HepG2 (cell line): ENCODE measurements around the gene SOX5. TPM values are rescaled to one million over a fixed set of nuclear protein-coding genes. Genes with fewer than 3 reads are reported as not detected.

ENCODE experiments used
- ATAC-seq: fragments of 200-7000 bp; cut with Tn5 transposase; 3 replicates; pipeline ENCODE4 v1.9.1; 2020; ENCODE audit warnings: mild to moderate bottlenecking, moderate library complexity
- BruUV-seq: library from RNA; stranded (reverse); fragments of 400-500 nt; replicated peaks from 2 replicates; lab custom pipeline; 2021; lab: Mats Ljungman, UMichigan
- CTCF ChIA-PET: fragments of 300-600 bp; formaldehyde crosslinking; extraction: SDS; loops from one replicate; lab custom pipeline; 2021; ENCODE audit warnings: low total read pairs, inconsistent platforms, low intra/inter-chr PET ratio; lab: Yijun Ruan, JAX
- POLR2A ChIA-PET: fragments of 350-600 bp; sonication (Branson Sonifier 250); formaldehyde crosslinking; loops from one replicate; lab custom pipeline; 2020; ENCODE audit warnings: antibody characterized with exemption, inconsistent platforms; lab: Yijun Ruan, JAX
- DNase-seq: peaks from one replicate; pipeline ENCODE4 v3.0.0-alpha.2; 2015; ENCODE audit warnings: low spot score
- FAIRE-seq: peaks from 3 replicates; lab custom pipeline; 2011; peaks lifted over from hg19 to GRCh38; lab: Jason Lieb, UNC
- H2AFZ ChIP-seq: one replicate; pipeline ENCODE4 v1.6.1; 2011; ENCODE audit warnings: low read length, inconsistent platforms
- H3K27ac ChIP-seq: fragments of 300-600 bp; 3 replicates; pipeline ENCODE4 v1.8.0; 2011; ENCODE audit warnings: mixed run types, mild to moderate bottlenecking, mixed read lengths, low read length, inconsistent platforms; ENCODE audit not compliant: insufficient read depth; ENCODE audit errors: extremely low read length
- H3K27me3 ChIP-seq, 2 experiments: fragments of 200-600 bp in 1 of 2; 2 replicates in 1 of 2; 3 replicates in 1 of 2; pipeline versions ENCODE4 v1.6.0 to v1.8.0; 2011; ENCODE audit warnings: low read length in 2 of 2, mild to moderate bottlenecking in 2 of 2, moderate library complexity in 2 of 2, inconsistent platforms in 1 of 2; ENCODE audit not compliant: insufficient read depth in 2 of 2, control insufficient read depth in 1 of 2
- H3K36me3 ChIP-seq, 2 experiments: fragments of 200-600 bp in 1 of 2; replicated peaks in 1 of 2; 2 replicates in 1 of 2; 3 replicates in 1 of 2; pipeline versions ENCODE4 v1.5.1 to v1.8.0; 2011; ENCODE audit warnings: low read length in 2 of 2, inconsistent platforms in 1 of 2; ENCODE audit not compliant: insufficient read depth in 2 of 2, control insufficient read depth in 1 of 2
- H3K4me1 ChIP-seq: 2 replicates; pipeline ENCODE4 v1.5.1; 2012; ENCODE audit warnings: low read length, inconsistent platforms; ENCODE audit not compliant: insufficient read depth
- H3K4me2 ChIP-seq: 2 replicates; pipeline ENCODE4 v1.6.0; 2011; ENCODE audit warnings: low read depth, low read length, inconsistent platforms
- H3K4me3 ChIP-seq, 3 experiments: fragments of 200-600 bp in 1 of 3; sonication (generic), shearing (Covaris generic) in 1 of 3; replicated peaks in 1 of 3; 2 replicates each; pipeline ENCODE4 v1.5.1; 2011 to 2016; ENCODE audit warnings: low read length in 3 of 3, inconsistent platforms in 2 of 3, low read depth in 2 of 3, mild to moderate bottlenecking in 2 of 3, control low read depth in 1 of 3, mixed read lengths in 1 of 3; ENCODE audit not compliant: insufficient read depth in 1 of 3
- H3K79me2 ChIP-seq: one replicate; pipeline ENCODE4 v1.6.1; 2011; ENCODE audit warnings: low read length, inconsistent platforms; ENCODE audit not compliant: insufficient read depth
- H3K9ac ChIP-seq: 2 replicates; pipeline ENCODE4 v1.6.0; 2011; ENCODE audit warnings: mild to moderate bottlenecking, low read depth, low read length, inconsistent platforms; ENCODE audit not compliant: insufficient read depth
- H3K9me3 ChIP-seq: 2 replicates; pipeline ENCODE4 v1.5.1; 2012; ENCODE audit warnings: mild to moderate bottlenecking, low read length
- H4K20me1 ChIP-seq: 2 replicates; pipeline ENCODE4 v1.6.0; 2011; ENCODE audit warnings: inconsistent platforms, mild to moderate bottlenecking, low read length, moderate library complexity; ENCODE audit not compliant: insufficient read depth
- AGO2 ChIP-seq: fragments of 200-400 bp; formaldehyde crosslinking; optimal IDR thresholded peaks from 2 replicates; pipeline ENCODE3; 2017; ENCODE audit warnings: mild to moderate bottlenecking, low read depth, low read length, moderate library complexity
- AHR ChIP-seq: IDR thresholded peaks from 2 replicates; pipeline ENCODE4 v1.6.1; 2018; ENCODE audit warnings: missing genetic modification reagents, missing compliant biosample characterization
- CENPBD1 ChIP-seq: sonication (generic); formaldehyde crosslinking; IDR thresholded peaks from 2 replicates; pipeline ENCODE4 v1.8.0; 2022; ENCODE audit warnings: missing genetic modification reagents, low read depth, mild to moderate bottlenecking, borderline replicate concordance
- CREBL2 ChIP-seq: sonication (generic); formaldehyde crosslinking; IDR thresholded peaks from 2 replicates; pipeline ENCODE4 v1.8.1; 2023; ENCODE audit warnings: missing genetic modification reagents, mild to moderate bottlenecking, borderline replicate concordance
- E2F1 ChIP-seq: sonication (generic); formaldehyde crosslinking; IDR thresholded peaks from 2 replicates; pipeline ENCODE4 v1.5.0; 2020; ENCODE audit warnings: missing genetic modification reagents
- EZH2 ChIP-seq: conservative IDR thresholded peaks from 2 replicates; pipeline ENCODE4 v1.6.1; 2012; ENCODE audit warnings: mild to moderate bottlenecking, low read depth, low read length, moderate library complexity
- HNRNPL ChIP-seq: fragments of 200-400 bp; formaldehyde crosslinking; IDR thresholded peaks from 2 replicates; pipeline ENCODE4 v1.6.1; 2017; ENCODE audit warnings: mild to moderate bottlenecking, low read depth, low read length
- MBNL3 ChIP-seq: fragments of 250-450 bp; sonication (Bioruptor Pico); conservative IDR thresholded peaks from 2 replicates; pipeline ENCODE4 v1.8.0; 2022; ENCODE audit warnings: mild to moderate bottlenecking, inconsistent platforms
- NFE2 ChIP-seq: sonication (generic); formaldehyde crosslinking; IDR thresholded peaks from 2 replicates; pipeline ENCODE4 v1.4.0; 2020; ENCODE audit warnings: missing genetic modification reagents
- PAWR ChIP-seq: sonication (generic); formaldehyde crosslinking; IDR thresholded peaks from 2 replicates; pipeline ENCODE4 v1.4.0; 2020; ENCODE audit warnings: missing genetic modification reagents, mild to moderate bottlenecking, borderline replicate concordance
- PHB2 ChIP-seq: fragments of 450-650 bp; IDR thresholded peaks from 2 replicates; pipeline ENCODE4 v1.6.1; 2018; ENCODE audit not compliant: partially characterized antibody
- POLR2AphosphoS5 ChIP-seq: IDR thresholded peaks from 2 replicates; pipeline ENCODE4 v1.6.1; 2012; ENCODE audit warnings: low read depth, low read length
- RARG ChIP-seq: sonication (generic); formaldehyde crosslinking; IDR thresholded peaks from 2 replicates; pipeline ENCODE4 v1.4.0; 2020; ENCODE audit warnings: low read depth, mild to moderate bottlenecking, missing genetic modification reagents
- RBM22 ChIP-seq: fragments of 200-400 bp; formaldehyde crosslinking; optimal IDR thresholded peaks from 2 replicates; pipeline ENCODE3; 2017; ENCODE audit warnings: mild to moderate bottlenecking, low read length, moderate library complexity
- RXRB ChIP-seq: IDR thresholded peaks from 2 replicates; pipeline ENCODE4 v1.6.1; 2016; ENCODE audit warnings: borderline replicate concordance, missing genetic modification reagents, missing compliant biosample characterization
- YEATS4 ChIP-seq: sonication (generic); formaldehyde crosslinking; IDR thresholded peaks from 2 replicates; pipeline ENCODE4 v1.4.0; 2020; ENCODE audit warnings: missing genetic modification reagents, borderline replicate concordance
- ZFP36L2 ChIP-seq: sonication (generic); formaldehyde crosslinking; IDR thresholded peaks from 2 replicates; pipeline ENCODE4 v1.4.0; 2020; ENCODE audit warnings: missing genetic modification reagents
- ZNF761 ChIP-seq: sonication (generic); formaldehyde crosslinking; conservative IDR thresholded peaks from 2 replicates; pipeline ENCODE4 v1.4.0; 2020; ENCODE audit warnings: mild to moderate bottlenecking, missing genetic modification reagents
- WGBS: methylation state at CpG from one replicate; pipeline ENCODE4 v1.1.6; 2017; ENCODE audit warnings: low lambda C conversion rate; 5-methylcytosine and 5-hydroxymethylcytosine counted together
- in situ Hi-C: cut with HindIII; loops from 2 replicates; pipeline ENCODE4 v1.10.0; 2017; ENCODE audit warnings: low pct_unique_long_range_greater_than_20kb; ENCODE audit not compliant: extremely low pct_ligation_motif_present
- intact Hi-C: fragments of 100-400 bp; cut with micrococcal nuclease; formaldehyde crosslinking; loops from one replicate; pipeline ENCODE4 v1.10.0; 2022; ENCODE audit not compliant: unreplicated experiment
- polyA plus RNA-seq, 8 experiments: library from polyadenylated mRNA; depleted of rRNA in 3 of 8; stranded (reverse) in 7 of 8; unstranded in 1 of 8; fragments of >200 nt; fragmentation: Illumina TruSeq in 4 of 8; extraction: Trizol in 4 of 8; gene quantifications; 2 replicates each; pipeline versions ENCODE4 v1.2.1 to v1.2.3, GENCODE V29; 2011 to 2016; ENCODE audit warnings: low read depth in 4 of 8, missing spikeins in 1 of 8, mixed read lengths in 1 of 8; ENCODE audit not compliant: insufficient read depth in 1 of 8
- total RNA-seq, 5 experiments: library from RNA; depleted of rRNA; stranded (reverse); fragments of >200 nt; fragmentation: Illumina TruSeq; extraction: Trizol; gene quantifications; 2 replicates each; pipeline ENCODE4 v1.2.3, GENCODE V29; 2016; ENCODE audit warnings: low read depth in 1 of 5
- TF ChIP-seq, protein P1 (sequence below): IDR thresholded peaks from 2 replicates; pipeline ENCODE4 v1.6.1; 2016; ENCODE audit warnings: low read depth, borderline replicate concordance

SOX5 gene
- total and polyA plus RNA-seq, 2 of the 13 experiments (the other 11 are each of a cell fraction or from before 2014, with no cell fraction given), result 18.5 to 76.4 TPM

GRCh38 chr12:23534196-23534595 lies 415.3 kb downstream of the SOX5 start:
- CTCF ChIA-PET, result no interaction called here
- FAIRE-seq, result no peak

DNA sequence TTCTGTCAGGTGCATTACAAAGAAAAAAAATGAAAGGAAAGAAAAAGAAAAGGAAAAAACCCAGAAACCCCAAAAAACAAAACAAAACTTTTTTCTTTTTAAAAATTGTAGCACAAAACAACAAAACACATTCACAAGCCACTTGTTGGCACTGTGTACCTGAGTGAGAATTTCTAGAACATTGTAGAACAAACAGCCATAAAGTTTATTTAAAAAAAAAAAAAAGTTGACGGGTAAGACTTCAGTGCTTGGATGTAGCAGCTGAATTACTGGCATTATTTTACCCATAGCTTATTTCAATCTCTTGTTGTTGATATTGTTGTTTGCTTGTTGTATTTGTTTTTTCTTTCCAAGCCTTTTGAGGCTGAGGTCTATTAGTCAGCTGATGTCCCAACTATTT lies 415.8 kb downstream of the SOX5 start:
- ATAC-seq (no peak), DNase-seq (no peak), FAIRE-seq (no peak)
- no peak overlapping the region for H3K27ac ChIP-seq
- no peaks in the 10 kb centered on the region for H3K4me1 ChIP-seq
- no peak overlapping the region for H3K9ac ChIP-seq
- no peak overlapping the region for H2AFZ ChIP-seq
- H3K27me3 ChIP-seq, result no peaks in the 10 kb centered on the region; a peak in 1 of 5 replicates
- H4K20me1 ChIP-seq, result no peaks in the 10 kb centered on the region
- no peaks in the 10 kb centered on the region for H3K79me2 ChIP-seq
- no peak overlapping the region for H3K4me3 ChIP-seq
- TF ChIP-seq RXRB (CRISPR knock-in tag), result no peak
- TF ChIP-seq HNRNPL, result no peak
- TF ChIP-seq AHR (CRISPR knock-in tag), result no peak
- TF ChIP-seq NFE2 (CRISPR knock-in tag), result no peak
- TF ChIP-seq ZNF761 (CRISPR knock-in tag), result no peak
- TF ChIP-seq CENPBD1 (CRISPR knock-in tag), result no peak
- no peak for TF ChIP-seq YEATS4 (CRISPR knock-in tag)
- TF ChIP-seq RARG, result no peak
- no peak for TF ChIP-seq ZFP36L2 (CRISPR knock-in tag)
- TF ChIP-seq MBNL3 (CRISPR knock-in tag), result no peak
- no peak for TF ChIP-seq AGO2
- TF ChIP-seq, protein P1, sequence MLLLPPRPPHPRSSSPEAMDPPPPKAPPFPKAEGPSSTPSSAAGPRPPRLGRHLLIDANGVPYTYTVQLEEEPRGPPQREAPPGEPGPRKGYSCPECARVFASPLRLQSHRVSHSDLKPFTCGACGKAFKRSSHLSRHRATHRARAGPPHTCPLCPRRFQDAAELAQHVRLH (CRISPR knock-in tag), result no peak
- no peak for TF ChIP-seq POLR2AphosphoS5
- no peak for TF ChIP-seq PAWR (CRISPR knock-in tag)
- TF ChIP-seq PHB2, result no peak
- TF ChIP-seq CREBL2 (CRISPR knock-in tag), result no peak
- no peak for TF ChIP-seq EZH2
- no peak for TF ChIP-seq E2F1 (CRISPR knock-in tag)
- no peak overlapping the region for H3K4me2 ChIP-seq
- in situ Hi-C loops (no loop called here), intact Hi-C loops (no loop called here)
- H3K9me3 ChIP-seq, result no peaks in the 10 kb centered on the region
- CTCF ChIA-PET, result no interaction called here
- peaks cover 5 to 28% of the 10 kb centered on the region in 2 experiments for H3K36me3 ChIP-seq
- POLR2A ChIA-PET, result no interaction called here
- WGBS, result 97% methylated on average over 1 of the region's 1 CpG
- no TSS peak for BruUV-seq

More at GRCh38 chr12:23534196-23534595, 415.3 kb downstream of the SOX5 start:
- Histone ChIP-seq H2AFZ (no peak overlapping the region), H4K20me1 (no peaks in the 10 kb centered on the region), H3K27me3 (no peaks in the 10 kb centered on the region; a peak in 1 of 5 replicates), H3K36me3 (peaks cover 5 to 28% of the 10 kb centered on the region in 2 experiments)
- POLR2A ChIA-PET, result no interaction called here
- 97% methylated on average over 8 of the region's 8 CpGs for WGBS
- DNase-seq, result no peak
- intact Hi-C loops (no loop called here), in situ Hi-C loops (no loop called here)
- TF ChIP-seq ZNF761 (CRISPR knock-in tag), result no peak
- peak; percentile 29 for TF ChIP-seq RBM22
- TF ChIP-seq, all 625 proteins: peak for 1
- no peak overlapping the region for H3K27ac ChIP-seq
- no peak overlapping the region for H3K9ac ChIP-seq
- 0 out of 3 replicates have a peak, but pooled peaks have one; percentile 29 for ATAC-seq
- no peak overlapping the region for H3K4me3 ChIP-seq
- no peaks in the 10 kb centered on the region for H3K4me1 ChIP-seq
- no peaks in the 10 kb centered on the region for H3K9me3 ChIP-seq
- BruUV-seq, result no TSS peak
- no peaks in the 10 kb centered on the region for H3K79me2 ChIP-seq
- no peak overlapping the region for H3K4me2 ChIP-seq
